Ovary (tissue), 9 donors: ENCODE measurements around the gene CD72. TPM values are rescaled to one million over a fixed set of nuclear protein-coding genes. Genes with fewer than 3 reads are reported as not detected.
"Not testable (repeated sequence)": the region's sequence is repeated elsewhere in the genome, so short reads cannot be mapped to it uniquely, and the experiment has no call there.

Experiments
- DNase-seq, 5 donors: peaks; one replicate each; pipeline ENCODE4 v3.0.0-alpha.2; 2019 to 2020
- H3K27ac ChIP-seq, 2 donors: fragments of 200-600 bp; one replicate each; pipeline versions ENCODE4 v1.5.1 to v1.8.0; 2019 to 2022
- H3K27me3 ChIP-seq: fragments of 200-600 bp; one replicate; pipeline ENCODE4 v1.8.0; 2022
- H3K36me3 ChIP-seq: fragments of 200-600 bp; sonication (generic); one replicate; pipeline ENCODE4 v1.5.1; 2019
- H3K4me1 ChIP-seq: one replicate; pipeline ENCODE4 v1.8.1; 2013; ENCODE audit warnings: mild to moderate bottlenecking, moderate library complexity; ENCODE audit not compliant: insufficient read depth
- H3K4me3 ChIP-seq: fragments of 200-600 bp; sonication (generic); one replicate; pipeline ENCODE4 v1.5.1; 2017
- H3K9me3 ChIP-seq, 2 donors: fragments of 200-600 bp in 1 of 2; sonication (generic) in 1 of 2; one replicate each; pipeline versions ENCODE4 v1.5.1 to v1.8.1; 2013 to 2019; ENCODE audit warnings: mild to moderate bottlenecking in 1 of 2, moderate library complexity in 1 of 2
- EP300 ChIP-seq: sonication (generic); formaldehyde crosslinking; IDR thresholded peaks from one replicate; pipeline ENCODE4 v1.6.1; 2017; ENCODE audit warnings: antibody characterized with exemption
- POLR2A ChIP-seq: fragments of 450-650 bp; IDR thresholded peaks from one replicate; pipeline ENCODE4 v1.6.1; 2017; ENCODE audit warnings: antibody characterized with exemption, mild to moderate bottlenecking, moderate library complexity
- WGBS, 3 donors: extraction: QIAGEN DNeasy Blood & Tissue Kit in 1 of 3; methylation state at CpG; one replicate each; pipeline versions ENCODE4 v1.1.5 to v1.1.7; 2013 to 2017; 5-methylcytosine and 5-hydroxymethylcytosine counted together
- intact Hi-C, 4 donors: fragments of 100-400 bp; cut with DNase I; formaldehyde crosslinking; loops; one replicate each; pipeline versions ENCODE4 v1.11.0 to v1.15.1; 2022 to 2023
- polyA plus RNA-seq, 2 donors: library from polyadenylated mRNA; stranded (reverse); fragments of 200-250 nt in 1 of 2; fragments of 350-450 nt in 1 of 2; fragmentation: Illumina TruSeq in 1 of 2; extraction: RNeasy Lipid Tissue Mini Kit (QIAGEN cat#74804) in 1 of 2; gene quantifications; one replicate each; pipeline ENCODE4 v1.2.3, GENCODE V29; 2013 to 2014
- total RNA-seq, 7 donors: library from RNA; depleted of rRNA in 2 of 7; stranded (reverse); fragments of >200 nt in 2 of 7; fragmentation: NEBNext Ultra II Directional in 3 of 7; extraction: Animal tissue kit (Norgen Biotek cat#: 25700) in 3 of 7; gene quantifications; one replicate each; pipeline versions ENCODE4 v1.1.0 to v1.2.4, GENCODE V29; 2016 to 2023
- TF ChIP-seq, protein P1 (sequence below), 3 donors: fragments of 450-650 bp in 2 of 3; fragments of 200-600 bp in 1 of 3; IDR thresholded peaks; one replicate each; pipeline versions ENCODE4 v1.5.1 to v1.8.0; 2016 to 2022; ENCODE audit warnings: antibody characterized with exemption in 3 of 3, mild to moderate bottlenecking in 1 of 3
- donor health status: DM: no; HTN: no; CAD: no; lungs with moderate emphysema.
- donor health status: DM: no; HTN: no; CAD: no.
- donor health status: Bipolar disorder and iron deficiency.
- donor health status: DM: yes; HTN: yes; CAD: no.
- donor health status: DM: no; HTN: no; CAD: no.
- donor health status: DM: yes; HTN: yes; CAD: no.

CD72 gene
- total and polyA plus RNA-seq, 9 donors: 0.28 to 4.1 (median 1.2) TPM

DNA sequence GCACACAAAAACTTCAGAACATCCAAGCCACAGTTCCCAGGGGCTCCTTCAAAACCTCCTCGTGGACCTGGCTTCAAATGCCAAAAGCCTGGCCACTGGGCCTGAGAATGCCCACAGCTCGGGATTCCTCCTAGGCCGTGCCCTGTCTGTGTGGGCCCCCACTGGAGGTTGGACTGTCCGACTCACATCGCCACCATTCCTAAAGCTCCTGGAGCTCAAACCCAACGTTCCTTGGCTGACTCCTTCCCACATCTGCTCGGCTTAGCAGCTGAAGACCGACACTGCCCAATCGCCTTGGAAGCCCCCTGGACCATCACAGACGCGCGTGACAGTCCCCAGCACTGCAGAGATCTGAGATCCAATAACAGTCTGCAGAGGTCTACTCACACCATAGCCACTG, 24.8 kb upstream of the CD72 start:
- Histone ChIP-seq H3K36me3 (no peaks in the 10 kb centered on the region), H3K27me3 (no peaks in the 10 kb centered on the region), H3K4me3 (no peak overlapping the region), H3K9me3 (no peaks in the 10 kb centered on the region), H3K27ac (no peak overlapping the region), H3K4me1 (peaks cover 3% of the 10 kb centered on the region)
- intact Hi-C loops: loop anchor here in 1 of 4 donors (10.0 kb wide), 1 partner anchor 242 kb away; no protein-coding TSS in a partner anchor
- WGBS, 3 donors: 93 to 96% (median 93%) methylated on average over 12 of the region's 12 CpGs
- DNase-seq: no peak
- no peak for TF ChIP-seq EP300
- no peak for TF ChIP-seq POLR2A
- TF ChIP-seq, protein P1, sequence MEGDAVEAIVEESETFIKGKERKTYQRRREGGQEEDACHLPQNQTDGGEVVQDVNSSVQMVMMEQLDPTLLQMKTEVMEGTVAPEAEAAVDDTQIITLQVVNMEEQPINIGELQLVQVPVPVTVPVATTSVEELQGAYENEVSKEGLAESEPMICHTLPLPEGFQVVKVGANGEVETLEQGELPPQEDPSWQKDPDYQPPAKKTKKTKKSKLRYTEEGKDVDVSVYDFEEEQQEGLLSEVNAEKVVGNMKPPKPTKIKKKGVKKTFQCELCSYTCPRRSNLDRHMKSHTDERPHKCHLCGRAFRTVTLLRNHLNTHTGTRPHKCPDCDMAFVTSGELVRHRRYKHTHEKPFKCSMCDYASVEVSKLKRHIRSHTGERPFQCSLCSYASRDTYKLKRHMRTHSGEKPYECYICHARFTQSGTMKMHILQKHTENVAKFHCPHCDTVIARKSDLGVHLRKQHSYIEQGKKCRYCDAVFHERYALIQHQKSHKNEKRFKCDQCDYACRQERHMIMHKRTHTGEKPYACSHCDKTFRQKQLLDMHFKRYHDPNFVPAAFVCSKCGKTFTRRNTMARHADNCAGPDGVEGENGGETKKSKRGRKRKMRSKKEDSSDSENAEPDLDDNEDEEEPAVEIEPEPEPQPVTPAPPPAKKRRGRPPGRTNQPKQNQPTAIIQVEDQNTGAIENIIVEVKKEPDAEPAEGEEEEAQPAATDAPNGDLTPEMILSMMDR (IDR thresholded peaks at IDR 0.05): no peak

DNA sequence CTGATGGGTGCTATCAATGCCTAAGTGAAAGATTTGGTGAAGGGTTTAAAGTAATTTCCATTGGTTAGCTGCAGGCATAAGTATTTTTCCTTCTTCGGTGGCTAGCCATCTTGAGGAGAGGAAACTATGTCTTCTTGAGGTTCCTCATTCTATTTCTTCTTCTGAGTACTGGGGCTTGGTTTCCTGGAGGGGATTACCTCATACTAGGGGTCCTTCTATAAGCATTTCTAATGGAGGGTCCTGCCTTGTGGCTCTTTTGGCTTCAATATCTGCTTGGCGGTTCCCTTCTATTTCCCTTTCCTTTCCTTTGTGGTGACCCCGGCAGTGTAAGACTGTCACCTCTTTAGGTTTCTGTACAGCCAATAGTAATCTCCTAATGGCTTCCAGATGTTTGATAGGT, 23.3 kb upstream of the CD72 start:
- H3K4me3 ChIP-seq, DNase-seq, H3K27ac ChIP-seq, H3K4me1 ChIP-seq, H3K36me3 ChIP-seq, H3K27me3 ChIP-seq, H3K9me3 ChIP-seq: not testable (repeated sequence)
- WGBS, 3 donors: 93 to 95% (median 95%) methylated on average over 3 of the region's 3 CpGs
- intact Hi-C loops: loop anchor here in 1 of 4 donors (10.0 kb wide), 1 partner anchor 243 kb away; no protein-coding TSS in a partner anchor

DNA sequence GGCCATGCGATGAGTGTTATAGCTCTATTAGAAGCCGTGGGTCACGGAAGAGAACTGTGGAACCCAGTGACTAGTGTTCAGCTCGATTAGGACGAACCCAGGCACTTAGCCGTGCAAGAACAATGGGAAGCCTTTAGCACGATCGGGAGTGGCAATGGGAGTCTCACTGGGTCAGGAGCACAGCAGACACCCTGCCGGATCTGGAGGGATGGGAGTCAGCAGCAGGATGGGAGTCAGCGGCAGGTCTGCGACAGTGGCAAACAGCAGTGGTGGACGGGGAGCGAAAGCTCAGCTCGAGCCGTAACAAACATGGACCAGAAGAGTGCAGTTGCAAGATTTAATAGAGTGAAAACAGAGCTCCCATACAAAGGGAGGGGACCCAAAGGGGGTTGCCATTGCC, 22.2 kb upstream of the CD72 start:
- 94 to 99% (median 96%) methylated on average over 15 of the region's 15 CpGs for WGBS, 3 donors
- intact Hi-C loops: loop anchor here in 1 of 4 donors (10.0 kb wide), 1 partner anchor 244 kb away; no protein-coding TSS in a partner anchor

DNA sequence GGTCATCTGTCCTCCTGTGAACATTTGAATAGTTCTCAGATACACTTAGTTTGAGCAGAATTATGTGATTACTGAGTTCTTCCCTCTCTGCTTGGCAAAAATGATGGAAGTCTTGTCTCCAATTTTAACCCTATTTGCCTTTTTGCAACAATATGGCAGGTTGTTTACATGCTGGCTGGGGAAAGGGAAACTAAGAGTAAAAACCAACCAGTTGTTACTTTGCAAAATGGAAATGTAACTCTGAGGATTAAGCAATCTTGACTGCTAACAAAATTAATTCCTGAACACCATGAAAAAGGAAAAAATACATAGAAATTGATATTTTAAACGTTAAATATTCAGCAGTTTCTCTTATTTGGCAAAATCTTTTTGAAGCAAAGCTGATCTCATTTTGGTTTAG, 21.4 kb upstream of the CD72 start:
- no peaks in the 10 kb centered on the region for H3K9me3 ChIP-seq
- H3K27ac ChIP-seq: no peak overlapping the region
- WGBS, 3 donors: 76 to 86% (median 84%) methylated on average over 1 of the region's 1 CpG
- no peaks in the 10 kb centered on the region for H3K27me3 ChIP-seq
- no peak overlapping the region for H3K4me3 ChIP-seq
- intact Hi-C loops: loop anchor here in 1 of 4 donors (10.0 kb wide), 1 partner anchor 245 kb away; no protein-coding TSS in a partner anchor
- no peak for DNase-seq
- H3K4me1 ChIP-seq: no peaks in the 10 kb centered on the region
- H3K36me3 ChIP-seq: no peaks in the 10 kb centered on the region
- TF ChIP-seq POLR2A (no peak), EP300 (no peak)
- TF ChIP-seq, protein P1 (IDR thresholded peaks at IDR 0.05): no peak

More for the DNA sequence above, 22.2 kb upstream of the CD72 start:
- H3K4me1 ChIP-seq, H3K4me3 ChIP-seq, H3K36me3 ChIP-seq, H3K9me3 ChIP-seq, H3K27ac ChIP-seq, DNase-seq, H3K27me3 ChIP-seq: not testable (repeated sequence)

DNA sequence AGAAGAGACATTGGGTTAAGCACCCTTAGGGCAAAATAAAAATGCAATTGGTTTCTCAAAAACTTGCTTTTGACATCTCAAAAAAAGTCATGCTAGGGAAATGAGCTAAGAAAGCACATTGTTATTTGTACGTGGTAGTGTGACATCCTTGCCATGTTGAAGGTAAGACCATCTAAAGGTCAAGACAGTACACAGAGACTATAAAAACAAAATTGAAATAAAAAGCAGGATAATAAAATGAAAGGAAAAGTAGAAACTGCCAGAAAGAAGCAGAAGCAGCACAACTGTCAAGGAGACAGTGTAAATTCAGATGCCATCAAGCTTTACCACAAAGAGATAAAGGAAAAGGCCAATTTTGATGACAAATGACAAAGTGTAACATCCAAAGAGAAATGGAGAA, 21.0 kb upstream of the CD72 start:
- DNase-seq, H3K4me1 ChIP-seq, H3K4me3 ChIP-seq, H3K9me3 ChIP-seq, H3K36me3 ChIP-seq, H3K27ac ChIP-seq, H3K27me3 ChIP-seq, intact Hi-C loops: not testable (repeated sequence)
- WGBS, 3 donors: 63 to 83% (median 71%) methylated on average over 1 of the region's 1 CpG

DNA sequence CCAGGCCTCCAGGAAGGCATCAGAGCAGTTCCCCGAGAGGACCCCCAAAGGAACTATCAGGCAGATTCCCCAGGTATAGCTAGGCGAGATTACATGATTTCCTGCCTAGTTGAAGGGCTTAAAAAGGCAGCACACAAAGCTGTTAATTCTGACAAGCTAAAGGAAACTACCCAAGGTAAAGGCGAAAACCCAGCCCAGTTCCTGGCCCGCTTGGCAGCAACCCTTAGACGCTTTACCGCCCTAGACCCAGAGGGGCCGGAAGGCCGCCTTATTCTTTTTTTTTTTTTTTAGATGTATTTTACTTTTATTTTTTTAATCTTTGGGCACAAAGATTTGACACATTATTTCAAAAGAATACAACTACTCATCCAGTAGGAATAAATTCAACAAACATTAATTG, 20.5 kb upstream of the CD72 start:
- H3K9me3 ChIP-seq, H3K27me3 ChIP-seq, H3K4me1 ChIP-seq, H3K36me3 ChIP-seq, H3K27ac ChIP-seq, intact Hi-C loops, DNase-seq, H3K4me3 ChIP-seq: not testable (repeated sequence)
- WGBS, 3 donors: 77 to 90% (median 88%) methylated on average over 7 to 8 of the region's 8 CpGs

DNA sequence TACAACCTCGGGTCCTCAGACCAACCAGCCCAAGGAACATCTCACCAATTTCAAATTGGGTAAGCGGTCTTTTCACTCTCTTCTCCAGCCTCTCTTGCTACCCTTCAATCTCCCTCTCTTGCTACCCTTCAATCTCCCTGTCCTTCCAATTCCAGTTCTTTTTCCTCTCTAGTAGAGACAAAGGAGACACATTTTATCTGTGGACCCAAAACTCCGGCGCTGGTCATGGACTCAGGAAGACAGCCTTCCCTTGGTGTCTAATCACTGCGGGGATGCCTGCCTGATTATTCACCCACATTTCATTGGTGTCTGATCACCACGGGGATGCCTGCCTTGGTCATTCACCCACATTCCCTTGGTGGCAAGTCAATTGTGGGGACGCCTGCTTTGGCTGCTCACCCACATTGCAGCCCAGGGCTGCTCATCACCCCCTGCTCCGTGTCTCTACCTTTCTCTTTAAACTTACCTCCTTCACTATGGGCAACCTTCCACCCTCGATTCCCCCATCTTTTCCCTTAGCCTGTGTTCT, 19.3 kb upstream of the CD72 start:
- H3K4me1 ChIP-seq, H3K36me3 ChIP-seq, intact Hi-C loops, H3K27ac ChIP-seq, DNase-seq, H3K9me3 ChIP-seq, H3K27me3 ChIP-seq, H3K4me3 ChIP-seq: not testable (repeated sequence)
- 94 to 98% (median 95%) methylated on average over 9 of the region's 9 CpGs for WGBS, 3 donors

DNA sequence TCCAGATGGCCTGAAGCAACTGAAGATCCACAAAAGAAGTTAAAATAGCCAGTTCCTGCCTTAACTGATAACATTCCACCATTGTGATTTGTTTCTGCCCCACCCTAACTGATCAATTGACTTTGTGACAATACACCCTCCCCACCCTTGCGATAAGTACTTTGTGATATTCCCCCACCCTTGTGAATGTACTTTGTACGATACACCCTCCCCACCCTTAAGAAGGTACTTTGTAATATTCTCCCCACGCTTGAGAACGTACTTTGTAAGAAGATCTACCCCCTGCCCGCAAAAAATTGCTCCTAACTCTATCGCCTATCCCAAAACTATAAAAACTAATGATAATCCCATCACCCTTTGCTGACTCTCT, 18.6 kb upstream of the CD72 start:
- H3K27me3 ChIP-seq, H3K36me3 ChIP-seq, H3K9me3 ChIP-seq, intact Hi-C loops, DNase-seq, H3K4me3 ChIP-seq, H3K4me1 ChIP-seq, H3K27ac ChIP-seq: not testable (repeated sequence)
- WGBS, 3 donors: 97 to 98% (median 98%) methylated on average over 6 of the region's 6 CpGs
